ENCODE data around the gene CFLAR. TPM values are rescaled to one million over a fixed set of nuclear protein-coding genes. Genes with fewer than 3 reads are reported as not detected.
"Not testable (repeated sequence)": the region's sequence is repeated elsewhere in the genome, so short reads cannot be mapped to it uniquely, and the experiment has no call there.

Gene CFLAR
- total RNA-seq, 4 donors from 2014 or later = 158 to 284 (median 220) TPM

DNA sequence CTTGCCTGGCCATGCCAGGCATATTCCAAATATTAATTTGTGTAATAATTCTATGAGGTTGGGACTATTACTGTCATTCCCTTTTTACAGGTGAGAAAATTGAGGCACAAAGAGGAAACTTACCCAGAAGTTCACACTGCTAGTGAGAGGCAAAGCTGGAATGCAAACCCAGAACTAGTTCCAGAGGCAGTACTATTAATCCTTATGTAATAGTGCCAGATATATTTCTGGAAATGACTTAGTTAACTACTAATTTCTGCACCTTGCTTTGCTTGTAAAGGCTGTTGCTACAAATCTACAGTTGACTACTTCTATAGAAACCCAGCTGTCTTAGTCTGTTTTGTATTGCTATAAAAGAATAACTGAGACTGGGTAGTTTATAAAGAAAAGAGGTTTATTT, 5.3 kb upstream of the CFLAR start:
- TF ChIP-seq, protein P1, sequence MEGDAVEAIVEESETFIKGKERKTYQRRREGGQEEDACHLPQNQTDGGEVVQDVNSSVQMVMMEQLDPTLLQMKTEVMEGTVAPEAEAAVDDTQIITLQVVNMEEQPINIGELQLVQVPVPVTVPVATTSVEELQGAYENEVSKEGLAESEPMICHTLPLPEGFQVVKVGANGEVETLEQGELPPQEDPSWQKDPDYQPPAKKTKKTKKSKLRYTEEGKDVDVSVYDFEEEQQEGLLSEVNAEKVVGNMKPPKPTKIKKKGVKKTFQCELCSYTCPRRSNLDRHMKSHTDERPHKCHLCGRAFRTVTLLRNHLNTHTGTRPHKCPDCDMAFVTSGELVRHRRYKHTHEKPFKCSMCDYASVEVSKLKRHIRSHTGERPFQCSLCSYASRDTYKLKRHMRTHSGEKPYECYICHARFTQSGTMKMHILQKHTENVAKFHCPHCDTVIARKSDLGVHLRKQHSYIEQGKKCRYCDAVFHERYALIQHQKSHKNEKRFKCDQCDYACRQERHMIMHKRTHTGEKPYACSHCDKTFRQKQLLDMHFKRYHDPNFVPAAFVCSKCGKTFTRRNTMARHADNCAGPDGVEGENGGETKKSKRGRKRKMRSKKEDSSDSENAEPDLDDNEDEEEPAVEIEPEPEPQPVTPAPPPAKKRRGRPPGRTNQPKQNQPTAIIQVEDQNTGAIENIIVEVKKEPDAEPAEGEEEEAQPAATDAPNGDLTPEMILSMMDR (IDR thresholded peaks at IDR 0.05) = no peak
- TF ChIP-seq POLR2A (IDR thresholded peaks at IDR 0.05) = no peak
- no peak for DNase-seq (ENCODE audit: low spot score in 2 of 2)

DNA sequence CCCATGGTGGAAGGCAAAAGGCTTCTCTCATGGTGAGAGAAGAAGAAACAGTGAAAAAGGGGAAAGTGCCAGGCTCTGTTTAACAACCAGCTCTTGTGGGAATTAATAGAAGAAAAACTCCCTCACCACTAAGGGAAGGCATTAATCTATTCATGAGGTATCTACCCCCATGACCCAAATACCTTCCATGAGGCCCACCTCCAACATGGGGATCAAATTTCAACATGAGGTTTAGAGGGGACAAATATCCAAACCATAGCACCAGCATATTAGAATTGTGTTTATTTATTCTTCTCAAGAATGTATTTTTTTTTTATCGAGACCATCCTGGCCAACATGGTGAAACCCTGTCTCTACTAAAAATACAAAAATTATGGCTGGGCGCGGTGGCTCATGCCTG, 4.9 kb upstream of the CFLAR start:
- no peak for DNase-seq (ENCODE audit: low spot score in 2 of 2)
- peaks cover 0 to 15% (median 0%) of the 10 kb centered on the region in 3 donors for H3K36me3 ChIP-seq
- no peak overlapping the region for H3K4me3 ChIP-seq
- H3K27me3 ChIP-seq = no peaks in the 10 kb centered on the region
- H3K4me1 ChIP-seq = peaks cover 0 to 21% (median 0%) of the 10 kb centered on the region in 4 donors
- H3K9me3 ChIP-seq = no peaks in the 10 kb centered on the region
- no peak overlapping the region for H3K27ac ChIP-seq
- 95 to 96% methylated on average over 3 of the region's 3 CpGs for WGBS, 2 donors
- TF ChIP-seq, protein P1 (IDR thresholded peaks at IDR 0.05) = no peak
- TF ChIP-seq POLR2A (IDR thresholded peaks at IDR 0.05) (no peak), EP300 (IDR thresholded peaks at IDR 0.05) (no peak)

More for the DNA sequence above, 5.3 kb upstream of the CFLAR start:
- peaks cover 0 to 21% (median 0%) of the 10 kb centered on the region in 4 donors for H3K4me1 ChIP-seq
- H3K36me3 ChIP-seq = peaks cover 0 to 19% (median 0%) of the 10 kb centered on the region in 3 donors
- H3K27me3 ChIP-seq = no peaks in the 10 kb centered on the region
- no peaks in the 10 kb centered on the region for H3K9me3 ChIP-seq
- H3K4me3 ChIP-seq = no peak overlapping the region
- H3K27ac ChIP-seq = no peak overlapping the region

DNA sequence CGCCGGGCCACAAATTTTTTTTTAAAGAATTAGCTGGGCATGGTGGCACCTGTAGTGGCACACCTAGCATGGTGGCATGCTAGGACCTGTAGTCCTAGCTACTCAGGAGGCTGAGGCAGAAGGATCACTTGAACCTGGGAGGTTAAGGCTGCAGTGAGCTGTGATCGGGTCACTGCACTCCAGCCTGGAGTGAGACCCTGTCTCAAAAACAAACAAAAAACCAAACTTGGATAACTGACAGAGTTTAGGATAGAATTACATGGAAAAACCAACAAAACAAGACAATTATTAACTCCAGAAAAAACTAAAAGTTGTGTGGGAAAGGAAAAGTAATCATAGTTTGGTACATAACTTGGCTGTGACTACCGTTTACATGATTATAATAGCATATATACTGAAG, 1.6 kb upstream of the CFLAR start:
- H3K27ac ChIP-seq = peak overlapping the region in 1 of 4 donors; percentile 100
- H3K4me1 ChIP-seq = peaks cover 0 to 25% (median 0%) of the 10 kb centered on the region in 4 donors
- H3K27me3 ChIP-seq = no peaks in the 10 kb centered on the region
- DNase-seq (ENCODE audit: low spot score in 2 of 2) = no peak
- no peak for TF ChIP-seq POLR2A (IDR thresholded peaks at IDR 0.05)
- TF ChIP-seq, protein P1 (IDR thresholded peaks at IDR 0.05) = no peak
- no peak for TF ChIP-seq EP300 (IDR thresholded peaks at IDR 0.05)
- H3K9me3 ChIP-seq = no peaks in the 10 kb centered on the region
- H3K36me3 ChIP-seq = peaks cover 0 to 7% (median 0%) of the 10 kb centered on the region in 3 donors
- H3K4me3 ChIP-seq = peak overlapping the region in 1 of 4 donors; percentile 95
- WGBS, 2 donors = 83 to 86% methylated on average over 4 of the region's 4 CpGs

DNA sequence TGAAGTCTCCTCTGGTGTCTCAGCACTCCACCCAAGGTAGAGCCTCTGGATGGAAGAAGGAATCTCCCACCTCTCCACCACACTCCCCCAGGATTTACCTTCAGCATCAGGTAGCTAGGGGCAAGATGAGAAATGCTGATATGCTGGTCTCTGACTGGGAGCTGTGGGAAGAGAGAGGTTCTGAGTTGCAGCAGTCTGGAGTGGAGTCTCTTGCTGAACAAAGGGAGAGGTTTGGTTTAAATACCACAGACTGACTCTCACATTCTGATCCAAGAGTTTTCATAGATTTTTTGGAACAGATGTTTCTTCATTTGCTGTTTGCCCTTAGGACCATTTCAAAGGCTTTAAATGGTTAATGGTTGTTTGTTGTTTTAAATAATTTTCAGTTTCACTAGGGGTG, 1.1 kb upstream of the CFLAR start:
- peak overlapping the region in 1 of 4 donors; percentile 95 for H3K4me3 ChIP-seq
- H3K27me3 ChIP-seq = no peaks in the 10 kb centered on the region
- no peaks in the 10 kb centered on the region for H3K9me3 ChIP-seq
- TF ChIP-seq POLR2A (IDR thresholded peaks at IDR 0.05) (no peak), EP300 (IDR thresholded peaks at IDR 0.05) (no peak)
- TF ChIP-seq, protein P1 (IDR thresholded peaks at IDR 0.05) = no peak
- no peak for DNase-seq (ENCODE audit: low spot score in 2 of 2)
- peaks cover 0 to 30% (median 0%) of the 10 kb centered on the region in 4 donors for H3K4me1 ChIP-seq
- peak overlapping the region; percentile 96 to 100 (median 99) for H3K27ac ChIP-seq
- H3K36me3 ChIP-seq = peaks cover 0 to 7% (median 0%) of the 10 kb centered on the region in 3 donors

DNA sequence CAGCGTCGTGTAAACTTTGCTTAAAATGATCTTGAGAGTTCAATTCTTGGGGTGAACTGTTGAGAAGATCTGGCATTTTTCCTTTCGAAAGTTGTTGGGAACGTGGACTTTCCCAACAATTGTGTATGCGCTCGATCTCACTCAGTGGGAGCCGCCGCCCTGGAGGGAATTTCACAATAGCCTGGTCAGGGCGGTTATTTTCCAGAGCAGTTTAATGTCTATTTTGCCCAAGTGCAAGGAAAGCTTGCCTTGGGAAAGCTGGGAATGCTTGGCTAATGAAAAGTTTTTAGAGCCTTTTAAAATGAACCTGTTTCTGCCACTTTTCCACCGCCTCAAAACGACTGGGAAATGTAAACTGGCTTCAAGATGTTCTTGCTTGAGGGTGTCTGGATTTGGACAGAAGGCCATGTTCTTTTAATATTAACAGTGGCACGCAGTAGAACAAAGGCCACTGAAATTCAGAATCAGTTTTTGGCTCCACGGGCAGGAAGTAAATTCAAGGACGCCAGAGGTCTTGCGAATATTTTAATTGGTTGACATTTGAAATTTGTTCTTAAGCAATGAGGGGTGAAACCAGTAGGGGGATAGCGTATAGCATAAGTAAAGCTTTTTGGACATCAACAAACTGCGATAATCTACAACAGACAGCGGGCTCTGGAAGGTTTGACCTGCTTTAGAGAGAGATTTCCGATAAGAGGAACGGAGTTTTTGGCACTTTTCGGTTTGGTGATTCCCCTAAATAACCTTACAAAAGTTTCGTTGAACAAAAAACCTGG, 1.2 kb downstream of the CFLAR start:
- H3K9me3 ChIP-seq = no peaks in the 10 kb centered on the region
- WGBS, 2 donors = 2 to 3% methylated on average over 22 of the region's 22 CpGs
- TF ChIP-seq EP300 (IDR thresholded peaks at IDR 0.05) (peak; percentile 46 to 86), POLR2A (IDR thresholded peaks at IDR 0.05) (peak in 1 of 2 donors; percentile 7)
- TF ChIP-seq, protein P1 (IDR thresholded peaks at IDR 0.05) = peak; percentile 6 to 63 (median 24)
- peak overlapping the region; percentile 82 to 95 (median 86) for H3K4me3 ChIP-seq
- peak overlapping the region; percentile 96 to 100 (median 99) for H3K27ac ChIP-seq
- no peaks in the 10 kb centered on the region for H3K27me3 ChIP-seq
- H3K4me1 ChIP-seq = peaks cover 0 to 53% (median 15%) of the 10 kb centered on the region in 4 donors
- peak; percentile 76 to 86 for DNase-seq (ENCODE audit: low spot score in 2 of 2)
- peaks cover 0 to 7% (median 0%) of the 10 kb centered on the region in 3 donors for H3K36me3 ChIP-seq

DNA sequence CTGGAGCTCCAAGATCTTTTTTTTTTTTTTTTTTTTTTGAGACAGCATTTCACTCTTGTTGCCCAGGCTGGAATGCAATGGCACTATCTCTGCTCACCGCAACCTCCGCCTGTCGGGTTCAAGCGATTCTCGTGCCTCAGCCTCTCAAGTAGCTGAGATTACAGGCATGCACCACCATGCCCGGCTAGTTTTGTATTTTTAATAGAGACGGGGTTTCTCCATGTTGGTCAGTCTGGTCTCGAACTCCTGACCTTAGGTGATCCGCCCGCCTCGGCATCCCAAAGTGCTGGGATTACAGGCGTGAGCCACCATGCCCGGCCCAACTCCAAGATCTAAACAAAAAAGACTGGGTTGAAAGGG, 1.8 kb downstream of the CFLAR start:
- WGBS, 2 donors = 29% methylated on average over 13 of the region's 13 CpGs
- Histone ChIP-seq H3K4me3 (peak overlapping the region; percentile 82 to 95 (median 86)), H3K27ac (peak overlapping the region; percentile 96 to 100 (median 99)), H3K4me1 (peaks cover 0 to 59% (median 19%) of the 10 kb centered on the region in 4 donors)
- DNase-seq (ENCODE audit: low spot score in 2 of 2); H3K9me3 ChIP-seq; H3K36me3 ChIP-seq; H3K27me3 ChIP-seq: not testable (repeated sequence)

Data from tibial nerve (tissue), 4 donors.